ENCODE data around the gene STK40. TPM values are rescaled to one million over a fixed set of nuclear protein-coding genes. Genes with fewer than 3 reads are reported as not detected.

Gene STK40
- total and polyA plus RNA-seq, 2 donors from 2014 or later, result 30.9 to 39.2 TPM

DNA sequence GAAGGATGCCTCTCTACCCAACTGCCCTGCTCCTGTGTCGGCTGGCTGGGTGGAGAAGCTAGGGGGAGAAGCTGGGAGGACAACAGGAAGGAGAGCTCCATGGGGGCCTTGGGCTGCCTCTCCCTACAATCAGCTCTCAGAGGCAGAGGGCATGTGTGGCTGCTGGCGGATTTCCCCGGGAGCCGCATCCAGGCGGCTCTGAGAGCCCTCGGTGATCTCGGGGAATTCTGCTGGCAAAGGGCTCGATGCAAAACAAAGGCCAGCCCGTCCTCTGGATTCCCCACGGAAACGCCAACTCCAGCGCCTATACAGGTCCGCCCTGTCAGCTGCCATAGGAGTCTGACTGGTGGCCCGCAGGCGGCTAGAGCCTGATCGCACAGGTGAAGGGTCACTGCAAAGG is 35.9 kb downstream of the STK40 start:
- no peak for FAIRE-seq
- Histone ChIP-seq H3K36me3 (ENCODE audit: control insufficient read depth in 2 of 3, insufficient read depth in 3 of 3, low read length in 3 of 3) (peaks cover 2 to 34% (median 33%) of the 10 kb centered on the region in 3 donors), H3K27me3 (ENCODE audit: control insufficient read depth, insufficient read depth, low read length) (no peaks in the 10 kb centered on the region), H3K4me3 (ENCODE audit: low read length in 3 of 3) (no peak overlapping the region), H3K9me3 (ENCODE audit: control insufficient read depth in 2 of 3, insufficient read depth in 1 of 3, low read length in 3 of 3) (no peaks in the 10 kb centered on the region), H3K9ac (ENCODE audit: low read length in 3 of 3) (no peak overlapping the region), H3K27ac (ENCODE audit: low read depth in 2 of 2, low read length in 2 of 2) (no peak overlapping the region), H3K4me1 (ENCODE audit: control insufficient read depth in 2 of 3, insufficient read depth in 2 of 3, low read depth in 1 of 3, low read length in 3 of 3) (peaks cover 5 to 23% (median 10%) of the 10 kb centered on the region in 3 donors)
- intact Hi-C loops (cut with DNase I), result no loop called here
- TF ChIP-seq, protein P1, sequence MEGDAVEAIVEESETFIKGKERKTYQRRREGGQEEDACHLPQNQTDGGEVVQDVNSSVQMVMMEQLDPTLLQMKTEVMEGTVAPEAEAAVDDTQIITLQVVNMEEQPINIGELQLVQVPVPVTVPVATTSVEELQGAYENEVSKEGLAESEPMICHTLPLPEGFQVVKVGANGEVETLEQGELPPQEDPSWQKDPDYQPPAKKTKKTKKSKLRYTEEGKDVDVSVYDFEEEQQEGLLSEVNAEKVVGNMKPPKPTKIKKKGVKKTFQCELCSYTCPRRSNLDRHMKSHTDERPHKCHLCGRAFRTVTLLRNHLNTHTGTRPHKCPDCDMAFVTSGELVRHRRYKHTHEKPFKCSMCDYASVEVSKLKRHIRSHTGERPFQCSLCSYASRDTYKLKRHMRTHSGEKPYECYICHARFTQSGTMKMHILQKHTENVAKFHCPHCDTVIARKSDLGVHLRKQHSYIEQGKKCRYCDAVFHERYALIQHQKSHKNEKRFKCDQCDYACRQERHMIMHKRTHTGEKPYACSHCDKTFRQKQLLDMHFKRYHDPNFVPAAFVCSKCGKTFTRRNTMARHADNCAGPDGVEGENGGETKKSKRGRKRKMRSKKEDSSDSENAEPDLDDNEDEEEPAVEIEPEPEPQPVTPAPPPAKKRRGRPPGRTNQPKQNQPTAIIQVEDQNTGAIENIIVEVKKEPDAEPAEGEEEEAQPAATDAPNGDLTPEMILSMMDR (IDR thresholded peaks at IDR 0.05; ENCODE audit: borderline replicate concordance, extremely low read depth, insufficient read depth), result no peak
- no peak for DNase-seq

GRCh38 chr1:36349241-36349671 is 36.5 kb downstream of the STK40 start:
- intact Hi-C loops (cut with DNase I), result no loop called here
- no peaks in the 10 kb centered on the region for H3K27me3 ChIP-seq (ENCODE audit: control insufficient read depth, insufficient read depth, low read length)
- DNase-seq (no peak), FAIRE-seq (no peak)
- peaks cover 5 to 23% (median 10%) of the 10 kb centered on the region in 3 donors for H3K4me1 ChIP-seq (ENCODE audit: control insufficient read depth in 2 of 3, insufficient read depth in 2 of 3, low read depth in 1 of 3, low read length in 3 of 3)
- TF ChIP-seq, protein P1 (IDR thresholded peaks at IDR 0.05; ENCODE audit: borderline replicate concordance, extremely low read depth, insufficient read depth), result no peak
- no peaks in the 10 kb centered on the region for H3K9me3 ChIP-seq (ENCODE audit: control insufficient read depth in 2 of 3, insufficient read depth in 1 of 3, low read length in 3 of 3)
- H3K36me3 ChIP-seq (ENCODE audit: control insufficient read depth in 2 of 3, insufficient read depth in 3 of 3, low read length in 3 of 3), result peaks cover 2 to 32% (median 29%) of the 10 kb centered on the region in 3 donors
- no peak overlapping the region for H3K27ac ChIP-seq (ENCODE audit: low read depth in 2 of 2, low read length in 2 of 2)
- H3K4me3 ChIP-seq (ENCODE audit: low read length in 3 of 3), result no peak overlapping the region
- H3K9ac ChIP-seq (ENCODE audit: low read length in 3 of 3), result no peak overlapping the region

- H3K9me3 ChIP-seq (ENCODE audit: control insufficient read depth in 2 of 3, insufficient read depth in 1 of 3, low read length in 3 of 3), result no peaks in the 10 kb centered on the region
- no peak for DNase-seq
- intact Hi-C loops (cut with DNase I), result no loop called here
- FAIRE-seq, result no peak
- TF ChIP-seq, protein P1 (IDR thresholded peaks at IDR 0.05; ENCODE audit: borderline replicate concordance, extremely low read depth, insufficient read depth), result no peak
- H3K4me3 ChIP-seq (ENCODE audit: low read length in 3 of 3), result no peak overlapping the region
- H3K9ac ChIP-seq (ENCODE audit: low read length in 3 of 3), result no peak overlapping the region
- H3K27ac ChIP-seq (ENCODE audit: low read depth in 2 of 2, low read length in 2 of 2), result no peak overlapping the region
- H3K4me1 ChIP-seq (ENCODE audit: control insufficient read depth in 2 of 3, insufficient read depth in 2 of 3, low read depth in 1 of 3, low read length in 3 of 3), result peaks cover 0 to 11% (median 6%) of the 10 kb centered on the region in 3 donors
- H3K27me3 ChIP-seq (ENCODE audit: control insufficient read depth, insufficient read depth, low read length), result no peaks in the 10 kb centered on the region
- peaks cover 2 to 30% (median 29%) of the 10 kb centered on the region in 3 donors for H3K36me3 ChIP-seq (ENCODE audit: control insufficient read depth in 2 of 3, insufficient read depth in 3 of 3, low read length in 3 of 3)
Observed at GRCh38 chr1:36346741-36347370, 38.9 kb downstream of the STK40 start.
